DMS53 treated with DMSO at 0.1 percent for 48 hours (cell line): ENCODE data around the gene SPDYE18.
"Not testable (repeated sequence)": the region's sequence is repeated elsewhere in the genome, so short reads cannot be mapped to it uniquely, and the experiment has no call there.

Experiments
- DNase-seq: peaks from one replicate; lab custom pipeline; 2025; ENCODE audit not compliant: unreplicated experiment; lab: John Stamatoyannopoulos, UW

SPDYE18 gene

DNA sequence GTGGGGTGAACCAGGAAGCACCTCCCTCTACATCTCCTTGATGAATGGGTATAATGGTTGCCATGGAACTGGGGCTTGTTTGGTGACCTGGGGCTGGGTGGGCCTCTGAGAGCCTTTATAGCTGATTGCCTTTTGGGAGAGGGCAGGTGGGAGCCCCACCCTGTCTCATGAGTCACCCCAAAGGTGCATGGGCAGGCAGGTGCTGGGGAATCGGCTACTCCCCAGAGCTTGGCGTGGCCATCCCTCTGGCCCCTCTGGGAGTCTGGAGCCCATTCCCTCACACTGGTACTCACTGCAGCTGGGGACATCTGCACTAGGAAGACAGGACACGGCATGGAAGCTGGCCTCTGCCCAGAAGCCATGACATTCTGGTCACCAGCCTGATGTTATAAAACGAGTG lies at the start of gene SPDYE18:
Gene SPDYE18, minus strand, starts transcription at position 2 of the 400 bp plus-strand sequence. CDS start 2,046 bp downstream, outside the sequence.
- not testable (repeated sequence) for DNase-seq

GRCh38 chr7:77108362-77108761 lies 46.0 kb upstream of the SPDYE18 start:
- DNase-seq: not testable (repeated sequence)

DNA sequence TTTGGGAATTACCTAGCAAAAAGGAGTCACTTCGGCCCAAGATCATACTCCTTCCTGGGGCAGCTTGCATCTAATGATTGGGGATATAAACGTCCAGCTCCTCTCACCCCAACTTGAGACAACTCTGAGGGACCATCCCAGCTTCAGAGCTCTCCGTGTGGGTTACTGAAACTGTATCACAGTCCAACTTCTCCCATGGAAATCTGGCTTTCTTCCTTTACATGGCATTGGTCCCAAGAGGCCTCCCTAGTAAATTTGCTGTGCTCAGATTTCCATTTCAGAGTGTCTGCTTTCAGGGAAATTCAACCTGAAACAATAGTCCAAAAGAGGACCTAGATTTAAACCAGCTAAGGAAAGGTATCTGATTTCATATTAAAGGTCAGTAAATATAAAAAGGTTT lies 45.3 kb upstream of the SPDYE18 start:
- not testable (repeated sequence) for DNase-seq

- DNase-seq: not testable (repeated sequence)
Observed at GRCh38 chr7:77105904-77106303, 43.5 kb upstream of the SPDYE18 start.

DNA sequence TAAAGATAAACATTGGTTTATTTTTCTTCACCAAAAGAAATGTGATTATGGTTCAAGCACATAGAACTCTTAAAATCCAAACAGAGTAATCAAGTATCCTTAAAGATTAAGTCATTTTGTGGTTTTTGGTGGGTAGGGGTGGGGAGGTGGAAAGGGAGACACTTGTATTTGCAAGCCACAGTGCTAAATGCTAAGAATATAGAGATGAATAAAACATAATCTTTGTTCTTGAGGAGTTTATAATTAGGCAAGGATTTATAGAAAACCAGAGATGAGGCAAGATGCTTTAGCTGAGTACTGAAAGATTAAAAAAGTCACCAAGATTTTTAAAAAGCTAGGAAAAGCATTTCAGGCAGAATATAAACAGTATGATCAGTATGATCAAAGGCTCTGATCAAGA lies 40.3 kb upstream of the SPDYE18 start:
- not testable (repeated sequence) for DNase-seq

GRCh38 chr7:77101187-77101586 lies 38.8 kb upstream of the SPDYE18 start:
- DNase-seq: not testable (repeated sequence)

- DNase-seq: not testable (repeated sequence)
Observed at GRCh38 chr7:77100501-77100900, 38.1 kb upstream of the SPDYE18 start.

GRCh38 chr7:77092301-77092700 lies 29.9 kb upstream of the SPDYE18 start:
- not testable (repeated sequence) for DNase-seq

GRCh38 chr7:77082192-77082591 lies 19.8 kb upstream of the SPDYE18 start:
- not testable (repeated sequence) for DNase-seq

DNA sequence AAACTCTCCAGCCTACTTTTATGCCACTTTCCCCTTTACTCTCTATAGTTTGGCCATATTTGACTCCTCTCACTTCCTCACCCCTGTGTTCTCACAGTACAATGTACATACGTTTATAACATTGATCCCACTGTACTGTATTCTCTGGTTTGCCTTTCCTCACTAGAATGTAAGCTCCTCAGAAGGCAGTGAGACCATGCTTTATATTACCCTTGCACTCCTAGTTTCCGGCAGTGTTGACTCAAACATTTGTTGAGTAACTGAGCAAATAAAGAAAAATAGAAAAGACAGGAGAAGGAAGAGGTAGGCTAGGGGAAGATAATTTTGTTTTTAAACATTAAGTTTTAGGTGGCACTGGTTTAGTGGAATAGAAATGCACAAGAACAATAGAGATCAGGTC lies 17.9 kb upstream of the SPDYE18 start:
- DNase-seq: not testable (repeated sequence)

- DNase-seq: not testable (repeated sequence)
Observed at GRCh38 chr7:77079624-77080023, 17.3 kb upstream of the SPDYE18 start.

DNA sequence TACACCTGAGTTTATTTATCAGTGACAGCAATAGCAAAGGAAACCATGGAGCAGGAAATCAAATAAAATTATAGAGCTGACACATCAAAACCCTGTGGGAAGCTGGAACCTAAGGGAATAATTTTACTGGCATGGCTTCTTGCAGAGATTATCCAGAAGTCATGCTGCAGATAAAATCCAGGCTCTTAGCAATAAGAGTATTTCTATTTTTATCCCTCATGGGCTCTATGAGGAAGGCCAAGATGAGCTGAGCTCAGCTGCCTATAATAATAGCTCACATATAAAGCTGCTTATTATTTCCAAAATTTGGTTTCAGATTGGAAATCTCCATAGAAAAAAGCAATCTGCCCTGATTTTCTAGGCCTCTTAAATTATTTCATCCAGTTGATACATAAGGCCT lies 16.8 kb upstream of the SPDYE18 start:
- DNase-seq: not testable (repeated sequence)

DNA sequence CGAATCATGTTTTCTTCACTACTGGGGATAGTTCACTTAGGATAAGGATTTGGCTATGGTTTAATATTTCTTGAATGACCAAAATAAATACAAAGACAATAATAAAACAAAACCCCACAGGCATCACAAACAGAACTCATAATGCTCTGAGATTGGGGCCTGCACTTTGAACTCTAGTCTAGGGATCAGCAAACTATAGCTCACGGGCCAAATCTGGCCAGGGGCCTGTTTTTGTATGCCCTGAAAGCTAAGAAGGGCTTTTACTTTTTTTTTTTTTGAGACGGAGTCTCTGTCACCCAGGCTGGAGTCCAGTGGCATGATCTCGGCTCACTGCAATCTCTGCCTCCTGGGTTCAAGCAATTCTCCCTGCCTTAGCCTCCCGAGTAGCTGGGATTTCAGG lies 14.7 kb upstream of the SPDYE18 start:
- not testable (repeated sequence) for DNase-seq

DNA sequence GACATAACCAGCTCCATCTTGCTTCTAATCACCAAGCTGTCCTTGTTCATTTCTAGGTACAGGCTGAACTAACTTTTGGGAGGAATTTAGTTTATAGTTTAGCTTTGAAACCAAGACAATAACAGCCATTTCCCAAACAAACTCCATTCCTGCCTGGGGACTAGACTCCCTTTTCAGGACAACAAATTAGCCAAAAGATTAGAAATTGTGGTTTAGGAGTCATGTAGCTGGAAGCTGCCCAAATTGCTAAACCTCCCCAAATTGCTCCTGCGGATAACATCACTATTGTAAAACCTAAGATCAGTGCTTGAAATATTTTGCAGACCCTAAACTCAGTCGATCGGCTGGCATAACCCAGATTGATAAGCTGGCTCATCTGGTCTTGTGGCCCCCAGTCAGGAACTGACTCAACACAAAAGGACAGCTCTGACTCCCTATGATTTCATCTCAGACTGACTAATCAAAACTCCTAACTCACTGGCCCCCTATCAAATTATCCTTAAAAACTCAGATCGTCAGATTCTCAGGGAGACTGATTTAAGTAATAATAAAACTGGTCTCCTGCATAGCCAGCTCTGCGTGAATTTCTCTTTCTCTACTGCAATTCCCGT lies 12.5 kb upstream of the SPDYE18 start:
- not testable (repeated sequence) for DNase-seq

- not testable (repeated sequence) for DNase-seq
Observed at GRCh38 chr7:77071108-77071507, 8.8 kb upstream of the SPDYE18 start.

DNA sequence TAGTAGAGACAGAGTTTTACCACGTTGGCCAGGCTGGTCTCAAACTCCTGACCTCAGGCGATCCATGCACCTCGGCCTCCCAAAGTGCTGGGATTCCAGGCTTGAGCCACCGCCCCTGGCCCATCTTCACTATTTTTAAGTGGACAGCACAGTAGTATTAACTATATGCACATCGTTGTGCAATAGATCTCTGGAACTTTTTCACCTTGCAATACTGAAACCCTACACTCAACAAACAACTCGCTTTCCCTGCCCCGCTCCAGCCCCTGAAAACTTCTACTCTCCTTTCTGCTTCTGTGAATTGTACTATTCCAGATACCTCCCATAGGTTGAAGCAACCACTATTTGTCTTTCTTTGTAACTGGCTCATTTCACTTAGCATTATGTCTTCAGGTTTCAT lies 3.5 kb upstream of the SPDYE18 start:
- DNase-seq: not testable (repeated sequence)

DNA sequence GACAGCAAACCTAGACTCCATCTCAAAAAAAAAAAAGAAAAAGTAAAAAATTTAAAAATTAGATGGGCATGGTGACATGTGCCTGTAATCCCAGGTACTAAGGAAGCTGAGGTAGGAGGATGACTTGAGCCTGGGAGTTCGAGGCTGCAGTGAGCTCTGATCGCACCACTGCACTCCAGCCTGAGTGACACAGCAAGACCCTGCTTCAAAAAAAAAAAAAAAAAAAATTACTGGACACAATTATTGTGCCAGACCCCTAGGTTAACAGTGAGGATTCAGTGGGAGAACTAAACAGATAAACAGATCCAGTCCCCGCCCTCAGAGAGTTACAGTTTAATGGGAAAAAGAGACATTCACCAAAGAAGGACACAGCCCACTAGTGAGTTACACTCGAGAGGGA lies 1.4 kb upstream of the SPDYE18 start:
- DNase-seq: not testable (repeated sequence)

DNA sequence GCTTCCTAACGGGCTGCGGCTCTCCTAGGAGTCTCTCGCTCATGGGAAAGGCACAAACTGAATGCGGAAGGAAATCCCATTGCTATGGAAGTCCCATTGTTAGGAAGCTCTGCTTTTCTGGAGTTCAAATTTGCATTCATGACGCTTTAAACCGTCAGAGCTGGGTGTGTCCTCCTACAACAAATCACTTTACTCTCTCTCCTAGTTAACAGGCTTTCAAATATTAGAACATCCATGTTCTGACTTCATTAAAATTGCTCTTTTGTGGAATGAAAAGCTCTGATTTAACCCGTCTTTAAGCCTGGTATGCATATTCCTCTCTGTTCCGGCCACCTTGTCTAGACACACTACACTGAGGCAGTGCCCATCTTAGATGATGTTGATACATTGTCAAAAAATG lies 30.1 kb downstream of the SPDYE18 start, which contains the start of gene SPDYE17:
Gene SPDYE17, minus strand, starts transcription at position 101 of the 400 bp plus-strand sequence. CDS start 1,791 bp downstream, outside the sequence.
- DNase-seq: not testable (repeated sequence)

DNA sequence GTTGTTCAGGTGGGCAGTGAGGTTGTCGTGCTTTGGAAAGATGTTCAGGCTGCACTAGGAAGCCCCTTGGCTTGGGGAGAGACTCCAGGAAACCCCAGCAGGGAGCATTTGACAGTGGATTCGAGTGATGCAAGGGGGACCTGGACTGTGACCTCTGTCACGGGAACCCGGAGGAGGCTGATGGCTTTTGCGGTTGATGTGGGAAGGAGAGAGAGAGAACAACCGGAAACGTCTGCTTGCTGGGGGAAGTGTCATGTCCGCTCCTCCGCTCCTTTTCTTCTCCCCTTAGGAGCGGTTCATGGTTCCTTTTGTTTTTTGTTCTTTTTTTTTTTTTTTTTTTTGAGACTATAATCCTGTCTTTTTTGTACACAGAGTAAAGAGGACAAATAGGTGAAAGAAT lies 36.0 kb downstream of the SPDYE18 start:
- not testable (repeated sequence) for DNase-seq

GRCh38 chr7:77010074-77010680 lies 52.2 kb downstream of the SPDYE18 start:
- DNase-seq: peak; percentile 5

GRCh38 chr7:77008000-77008399 lies 54.4 kb downstream of the SPDYE18 start:
- not testable (repeated sequence) for DNase-seq
